Embryonic facial prominence (tissue), 1 donor: ENCODE data around the gene CA4.
"Not testable (repeated sequence)": the region's sequence is repeated elsewhere in the genome, so short reads cannot be mapped to it uniquely, and the experiment has no call there.

Experiments
- DNase-seq: peaks from one replicate; pipeline ENCODE4 v3.0.0-alpha.2; 2016; ENCODE audit errors: extremely low spot score

The CA4 gene

DNA sequence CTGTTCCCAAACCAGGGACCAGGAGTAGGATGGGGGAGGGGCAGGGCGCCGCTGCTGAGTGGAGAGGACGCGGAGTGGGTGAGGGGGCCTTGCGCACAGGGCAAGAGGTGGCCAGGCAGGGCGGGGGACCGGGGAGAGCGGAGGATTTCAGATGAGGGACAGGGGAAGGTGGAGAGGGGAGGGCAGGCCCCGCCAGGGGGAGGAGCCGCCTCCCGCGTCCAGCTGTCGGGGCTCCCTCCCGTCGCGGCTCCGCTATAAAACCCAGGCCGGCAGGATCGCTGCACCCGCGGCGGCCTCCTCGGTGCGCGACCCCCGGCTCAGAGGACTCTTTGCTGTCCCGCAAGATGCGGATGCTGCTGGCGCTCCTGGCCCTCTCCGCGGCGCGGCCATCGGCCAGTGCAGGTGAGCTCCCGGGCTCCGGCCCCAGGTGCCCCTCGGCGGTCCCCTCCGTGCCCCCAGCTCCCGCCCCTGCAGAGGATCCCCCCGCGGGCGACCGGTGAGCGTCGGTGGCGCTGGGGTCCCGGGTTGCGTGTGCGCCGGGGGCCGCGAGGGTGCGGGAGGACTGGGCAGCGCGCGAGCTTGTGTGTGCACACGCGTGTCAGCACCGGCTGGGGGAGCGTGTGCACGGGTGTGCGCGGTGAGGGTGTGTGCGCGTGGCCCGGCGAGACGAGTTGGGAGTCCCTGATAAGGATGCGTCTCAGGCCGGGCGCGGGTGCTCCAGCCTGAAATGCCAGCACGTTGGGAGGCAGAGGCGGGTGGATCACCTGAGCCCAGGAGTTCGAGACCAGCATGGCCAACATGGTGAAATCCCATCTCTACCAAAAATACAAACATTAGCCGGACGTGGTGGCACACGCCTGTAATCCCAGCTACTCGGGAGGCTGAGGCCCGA is at the start of gene CA4:
Gene CA4 (plus strand): TSS at position 283 of the 892 bp plus-strand sequence. CDS start 62 bp downstream, at position 345.
- no peak for DNase-seq

DNA sequence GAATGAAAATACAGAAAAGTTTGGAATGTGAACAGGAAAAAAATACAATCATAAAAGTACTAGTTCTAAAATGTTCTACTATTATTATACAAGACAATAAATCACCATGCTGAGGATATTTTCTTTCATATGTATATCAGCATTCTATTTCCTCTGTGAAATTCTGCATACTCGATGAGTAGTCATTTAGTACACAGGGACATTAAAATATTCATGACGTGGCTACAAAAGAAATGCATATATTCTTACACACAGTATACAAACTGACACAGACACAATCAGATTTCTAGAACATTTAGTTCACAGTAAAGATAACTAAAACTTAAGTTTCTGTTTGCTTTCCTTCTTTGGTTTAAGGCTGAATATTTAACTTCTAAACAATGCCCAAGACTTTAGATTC is 49.2 kb upstream of the CA4 start:
- not testable (repeated sequence) for DNase-seq

DNA sequence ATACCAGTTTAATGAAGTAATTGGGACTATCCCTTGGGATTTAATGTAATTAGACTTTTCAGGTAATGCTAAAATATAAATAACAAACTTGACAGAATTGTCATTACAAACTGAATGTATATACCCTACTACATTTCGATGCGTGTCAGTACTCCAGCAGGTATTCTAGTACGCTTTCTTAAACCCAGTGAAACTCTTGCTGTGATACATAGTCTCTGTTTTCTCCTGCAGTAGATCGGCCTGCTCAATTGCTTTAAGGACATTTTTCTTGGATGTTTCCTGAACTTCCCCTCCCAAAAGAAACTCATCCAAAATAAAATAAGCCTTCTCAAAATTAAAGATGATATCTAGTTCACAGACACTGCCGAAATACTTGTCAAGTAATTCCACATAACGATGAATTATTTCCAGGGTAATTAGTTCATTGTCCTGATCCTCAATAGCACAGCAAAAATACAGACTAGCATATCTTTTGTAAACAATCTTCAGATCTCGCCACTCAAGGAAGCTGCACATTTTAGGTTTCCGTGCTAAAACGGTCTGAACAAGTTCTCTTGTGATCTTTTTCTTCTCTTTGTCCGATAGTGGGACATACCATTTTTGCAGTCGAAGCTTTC is 47.6 kb upstream of the CA4 start:
- DNase-seq, result not testable (repeated sequence)

DNA sequence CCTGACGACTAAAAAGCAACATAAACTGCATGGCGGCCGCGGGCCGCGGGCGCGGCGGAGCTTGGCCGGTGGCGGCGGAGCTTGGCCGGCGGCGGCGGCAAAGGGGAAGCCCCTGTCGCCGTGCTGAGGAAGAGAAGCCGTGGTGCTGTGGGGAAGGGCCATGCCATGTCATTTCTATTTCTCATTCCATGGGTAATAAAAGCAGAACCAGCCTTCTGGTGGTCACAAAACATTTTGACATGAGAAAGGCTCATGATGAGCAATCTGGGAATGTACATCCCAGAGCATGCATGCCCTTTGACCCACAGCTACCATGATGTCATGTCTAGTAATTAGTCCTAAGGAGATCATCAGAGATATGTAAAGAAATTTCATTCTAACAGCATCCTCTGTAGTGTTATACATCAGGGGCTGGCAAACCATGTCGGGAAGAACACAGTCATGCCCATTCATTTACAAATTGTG is 47.1 kb upstream of the CA4 start:
- no peak for DNase-seq

DNA sequence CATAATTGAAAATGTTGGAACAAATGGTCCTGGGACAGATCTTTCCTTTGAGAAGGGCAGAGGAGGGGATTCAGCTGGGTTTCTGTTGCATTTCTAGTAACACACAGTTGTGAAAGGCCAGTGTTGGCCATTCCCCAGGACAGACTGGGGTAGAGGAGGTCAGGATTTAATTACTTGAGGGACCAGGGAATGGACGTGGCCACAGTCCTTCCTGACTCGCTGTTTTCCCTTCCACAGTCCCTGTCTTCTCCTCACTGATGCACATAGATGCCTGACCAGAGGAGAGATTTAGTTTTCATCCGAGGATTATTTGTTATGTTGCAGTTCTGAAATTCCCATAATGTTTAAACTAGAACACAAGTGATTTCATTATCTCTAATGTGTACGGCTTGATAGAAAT is 45.8 kb upstream of the CA4 start:
- no peak for DNase-seq

DNA sequence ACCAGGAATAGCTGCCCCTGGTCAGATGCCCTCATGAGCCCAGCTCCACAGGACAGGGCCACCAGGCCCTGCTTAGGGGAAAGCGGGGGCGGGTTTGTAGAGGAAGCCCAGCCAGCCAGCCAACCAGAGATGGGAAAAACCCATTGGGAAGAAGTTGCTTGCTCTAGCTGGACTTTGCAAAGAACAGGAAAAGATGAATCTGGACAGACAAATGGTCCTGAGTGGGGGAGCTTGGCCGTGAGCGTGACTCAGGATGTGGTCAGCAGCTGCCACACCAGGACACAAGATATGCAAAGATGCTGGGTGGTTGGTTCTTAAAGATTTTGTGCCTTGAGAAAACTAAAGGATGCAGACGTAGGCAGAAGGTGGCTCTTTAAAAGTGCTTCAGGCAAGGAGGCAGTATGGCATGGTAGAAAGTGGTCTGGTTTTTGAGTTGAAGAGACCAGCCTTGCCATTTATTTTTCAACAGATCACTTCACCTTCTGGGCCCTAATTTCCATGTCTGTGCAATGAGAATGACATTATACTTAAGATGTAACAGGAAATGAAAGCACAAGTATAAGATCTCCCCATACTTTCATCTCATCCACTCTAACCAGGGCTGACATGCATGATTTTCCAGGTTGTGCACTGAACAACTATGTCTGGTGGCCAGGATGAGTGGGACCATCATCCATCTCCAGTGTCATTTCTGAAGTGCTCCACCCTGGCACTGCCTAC is 43.3 kb upstream of the CA4 start:
- DNase-seq, result no peak

DNA sequence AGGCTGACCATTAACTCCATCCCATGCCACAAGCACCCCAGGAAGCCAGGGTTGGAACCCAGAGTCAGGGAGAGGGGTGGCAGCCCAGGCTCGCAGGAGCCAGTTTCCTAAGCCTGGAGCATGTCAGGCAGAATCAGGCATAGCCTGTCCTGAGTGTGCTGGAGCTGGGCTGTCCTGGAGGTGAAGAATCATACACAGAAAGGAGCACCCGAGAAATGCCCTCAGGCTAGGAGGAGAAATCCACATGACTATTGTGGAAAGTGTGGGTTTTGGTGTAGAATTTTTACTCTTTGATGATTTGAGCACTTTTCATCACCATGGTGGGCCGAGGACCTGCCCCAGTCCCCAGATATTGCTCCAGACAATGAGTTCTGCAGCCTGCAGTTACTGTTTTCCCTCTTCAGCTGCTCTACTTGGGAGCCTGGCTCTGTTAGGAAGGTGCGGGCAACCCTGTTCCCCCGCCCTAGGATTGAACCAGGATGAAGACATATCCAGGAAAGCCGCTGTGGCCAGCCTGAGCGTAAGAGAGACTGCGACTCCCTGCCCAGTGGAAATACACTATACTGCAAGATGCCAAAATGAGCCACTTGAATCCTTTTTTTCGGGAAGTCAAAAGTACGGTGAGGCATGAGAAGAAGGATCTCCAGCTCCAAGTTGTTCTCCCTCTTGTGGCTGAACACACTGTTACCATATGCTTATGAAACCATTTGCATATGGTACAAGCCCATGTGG is 42.1 kb upstream of the CA4 start:
- DNase-seq, result no peak

DNA sequence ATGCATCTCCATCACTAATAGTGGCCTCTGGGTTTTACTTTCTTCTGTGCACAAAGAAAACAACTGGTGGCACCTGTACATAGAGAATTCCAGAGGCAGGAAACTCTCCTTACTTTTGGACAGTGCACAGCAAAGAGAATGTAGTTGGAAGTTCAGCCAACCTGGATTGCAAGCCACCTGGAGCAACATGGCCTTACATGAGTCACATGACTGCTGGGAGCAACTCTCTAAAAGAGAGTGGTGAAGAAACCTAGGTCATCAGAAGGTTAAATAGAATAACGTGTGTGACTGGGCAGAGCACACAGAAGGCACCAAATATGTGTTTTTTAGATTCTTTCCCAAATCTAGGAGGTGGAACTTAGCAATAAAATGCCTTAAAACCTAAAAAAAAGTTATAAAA is 41.5 kb upstream of the CA4 start:
- not testable (repeated sequence) for DNase-seq

DNA sequence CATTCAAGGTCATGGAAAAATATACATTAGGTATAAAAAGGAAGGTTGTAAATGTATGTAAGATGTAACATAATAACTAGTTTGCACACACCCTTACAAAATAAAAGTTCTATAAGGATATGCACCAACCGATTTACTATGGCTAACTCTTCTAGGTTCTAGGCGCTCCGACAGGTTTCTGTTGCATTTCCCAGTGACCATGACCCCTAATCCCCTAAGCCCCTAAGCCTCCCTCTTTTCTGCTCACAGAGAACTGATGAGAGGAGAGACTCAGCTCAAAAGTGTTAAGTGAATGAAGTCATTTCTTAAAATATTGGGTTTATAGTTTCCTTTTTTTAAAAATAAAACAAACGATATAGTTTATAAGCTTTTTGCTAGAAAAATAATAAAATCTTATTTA is 41.1 kb upstream of the CA4 start:
- DNase-seq, result no peak

DNA sequence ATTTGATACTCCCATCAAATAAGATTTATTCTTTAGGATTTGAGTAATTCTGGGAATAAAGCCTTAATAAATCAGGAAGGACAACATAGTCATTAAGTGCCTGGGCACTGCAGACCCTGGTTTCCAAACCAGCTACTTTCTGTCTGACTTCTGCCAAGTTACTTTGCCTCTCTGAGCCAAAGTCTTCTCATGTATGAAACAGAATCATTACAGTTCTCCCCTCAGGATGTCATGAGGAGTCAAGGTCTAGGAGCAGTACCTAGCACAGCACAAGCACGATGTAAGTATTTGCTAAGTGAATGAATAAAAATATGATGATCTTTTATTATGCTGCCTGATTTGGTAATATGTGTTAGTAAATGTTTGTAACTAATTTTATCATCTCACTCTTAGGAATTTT is 40.6 kb upstream of the CA4 start:
- no peak for DNase-seq

DNA sequence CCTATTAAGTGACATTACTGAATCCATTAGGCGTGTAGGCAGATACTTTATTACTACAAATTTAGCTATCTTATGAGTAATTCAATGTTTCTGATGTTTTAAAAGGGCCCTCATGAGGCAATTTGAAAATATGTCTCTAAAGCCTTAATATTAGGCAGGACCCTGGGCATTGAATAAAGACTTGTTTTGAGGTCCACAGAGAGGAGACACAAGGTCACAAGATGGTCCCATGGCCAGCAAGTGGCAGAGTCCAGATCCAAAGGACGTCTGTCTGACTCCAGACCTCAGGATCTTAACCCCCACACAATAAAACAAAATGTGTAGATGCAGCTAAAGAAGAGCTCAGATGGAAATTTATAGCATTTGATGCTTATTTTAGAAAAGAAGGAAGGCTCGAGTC is 39.2 kb upstream of the CA4 start:
- no peak for DNase-seq

DNA sequence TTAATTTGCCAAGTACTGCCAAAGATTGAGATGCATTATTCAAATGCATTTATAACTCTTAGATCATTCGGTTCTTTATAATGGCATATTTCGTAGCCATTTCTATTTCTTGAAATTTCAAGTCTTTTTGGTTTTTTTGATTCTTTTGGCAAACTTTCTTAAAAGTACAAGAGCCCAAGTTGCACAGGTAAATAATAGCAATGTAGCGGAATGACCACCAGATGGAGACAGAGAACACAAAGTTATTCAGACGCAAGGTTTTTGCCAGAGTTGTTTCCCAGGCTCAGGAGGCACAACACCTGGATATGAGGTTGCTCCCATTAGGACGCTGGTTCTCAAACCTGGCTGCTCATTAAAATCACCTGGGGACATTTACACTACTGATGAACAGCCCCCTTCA is 38.1 kb upstream of the CA4 start:
- DNase-seq, result not testable (repeated sequence)

DNA sequence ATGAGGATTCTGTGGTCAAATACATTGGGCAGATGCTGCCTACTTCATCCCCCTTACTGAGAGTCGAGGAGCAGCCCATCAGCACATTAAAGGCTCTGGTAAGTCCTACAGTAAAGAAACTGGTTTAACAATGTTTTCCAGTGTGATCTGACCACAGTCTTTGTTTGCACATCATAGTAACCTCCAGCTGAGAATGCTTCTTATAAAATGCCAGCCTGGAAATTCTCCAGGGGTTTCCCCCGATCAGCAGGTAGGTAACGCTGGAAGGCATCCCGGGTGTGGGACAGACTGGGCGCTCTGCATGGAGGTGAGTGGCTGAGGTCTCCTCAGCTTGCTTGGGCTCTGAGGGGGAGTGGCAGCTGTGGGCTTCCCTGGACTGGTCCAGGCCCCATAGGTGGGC is 34.4 kb upstream of the CA4 start:
- not testable (repeated sequence) for DNase-seq

DNA sequence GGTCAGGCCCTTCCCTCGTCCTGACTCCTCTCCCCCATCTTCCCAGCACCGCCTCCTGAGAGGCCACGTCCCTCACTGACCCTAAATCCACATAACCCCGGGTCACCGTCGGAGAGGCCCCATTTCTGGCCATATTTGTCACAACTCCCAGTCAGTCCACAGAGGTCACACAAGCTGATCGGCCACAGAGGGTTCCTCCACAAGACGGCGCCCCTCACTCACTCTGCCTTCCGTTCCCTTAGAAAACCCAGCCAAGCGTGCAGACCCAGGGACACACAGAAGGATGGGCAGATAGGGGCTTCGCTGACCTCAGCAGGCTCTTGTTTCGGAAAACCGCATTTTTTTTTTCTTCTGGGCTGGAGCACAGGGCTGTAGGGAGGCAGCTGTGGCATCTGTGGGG is 33.6 kb upstream of the CA4 start:
- not testable (repeated sequence) for DNase-seq

DNA sequence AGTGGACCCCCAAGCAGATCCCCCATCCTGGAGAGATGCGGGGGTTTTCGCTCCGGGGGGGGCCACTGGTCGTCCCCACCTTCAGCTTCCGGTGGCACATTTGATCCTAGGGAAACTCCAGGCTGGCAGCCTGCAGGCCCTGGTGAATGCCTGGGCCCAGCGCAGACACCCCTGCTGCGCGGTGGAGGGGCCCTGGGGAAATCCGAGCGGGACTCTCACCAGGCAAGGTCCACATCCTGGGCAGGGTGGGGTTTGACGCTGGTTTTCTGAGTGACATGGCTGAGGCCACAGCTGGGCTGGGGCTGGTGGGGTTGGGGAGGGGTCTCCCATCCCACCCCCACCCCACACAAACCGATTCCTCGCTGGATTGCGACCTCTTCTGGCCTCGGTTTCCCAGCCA is 30.6 kb upstream of the CA4 start:
- DNase-seq, result not testable (repeated sequence)

DNA sequence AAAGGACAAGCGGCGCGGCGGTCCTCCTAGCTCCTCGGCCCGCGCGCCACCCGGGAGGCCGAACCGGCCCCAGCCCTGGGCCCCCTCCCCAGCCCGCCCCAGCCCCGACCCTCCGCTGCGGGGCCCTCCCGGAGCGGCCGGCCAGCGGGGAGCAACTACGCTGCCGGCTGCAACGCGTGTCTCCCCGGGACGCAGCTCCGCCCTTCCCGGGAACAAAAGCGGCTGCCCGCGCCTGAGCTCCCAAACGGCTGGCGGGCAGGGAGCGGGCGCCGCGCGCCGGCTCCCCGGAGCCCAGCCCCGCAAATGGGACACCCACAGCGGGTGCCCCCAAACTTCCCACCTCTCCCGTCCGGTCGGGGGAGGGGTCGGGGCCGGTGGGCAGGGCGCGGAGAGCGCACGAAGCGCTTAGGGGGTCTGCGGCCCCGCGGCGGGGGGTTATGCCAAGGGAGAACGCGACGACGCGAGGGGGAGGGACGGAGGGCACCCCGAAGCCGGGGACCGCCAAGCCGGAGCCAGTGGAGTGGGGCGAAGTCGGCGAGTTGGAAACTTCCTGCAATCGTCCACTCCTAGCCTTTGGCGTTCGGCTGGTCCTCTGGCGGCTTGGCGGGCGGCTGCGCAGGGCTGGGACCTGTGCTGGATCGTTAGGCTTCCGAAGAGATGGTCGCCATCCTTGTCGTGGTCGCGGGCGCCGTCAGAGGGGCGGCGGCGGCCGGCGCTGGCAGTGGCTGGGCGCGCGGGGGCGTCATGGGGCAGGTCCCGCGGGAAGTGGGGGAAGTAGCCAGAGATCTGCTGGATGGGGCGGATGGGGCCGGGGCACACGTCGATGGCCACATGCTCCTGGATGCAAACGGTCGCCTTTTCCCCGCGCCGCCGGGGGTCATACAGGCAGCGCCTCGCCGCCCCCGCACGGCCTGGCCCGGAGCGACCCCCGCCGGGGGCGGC is 29.7 kb upstream of the CA4 start:
- not testable (repeated sequence) for DNase-seq

DNA sequence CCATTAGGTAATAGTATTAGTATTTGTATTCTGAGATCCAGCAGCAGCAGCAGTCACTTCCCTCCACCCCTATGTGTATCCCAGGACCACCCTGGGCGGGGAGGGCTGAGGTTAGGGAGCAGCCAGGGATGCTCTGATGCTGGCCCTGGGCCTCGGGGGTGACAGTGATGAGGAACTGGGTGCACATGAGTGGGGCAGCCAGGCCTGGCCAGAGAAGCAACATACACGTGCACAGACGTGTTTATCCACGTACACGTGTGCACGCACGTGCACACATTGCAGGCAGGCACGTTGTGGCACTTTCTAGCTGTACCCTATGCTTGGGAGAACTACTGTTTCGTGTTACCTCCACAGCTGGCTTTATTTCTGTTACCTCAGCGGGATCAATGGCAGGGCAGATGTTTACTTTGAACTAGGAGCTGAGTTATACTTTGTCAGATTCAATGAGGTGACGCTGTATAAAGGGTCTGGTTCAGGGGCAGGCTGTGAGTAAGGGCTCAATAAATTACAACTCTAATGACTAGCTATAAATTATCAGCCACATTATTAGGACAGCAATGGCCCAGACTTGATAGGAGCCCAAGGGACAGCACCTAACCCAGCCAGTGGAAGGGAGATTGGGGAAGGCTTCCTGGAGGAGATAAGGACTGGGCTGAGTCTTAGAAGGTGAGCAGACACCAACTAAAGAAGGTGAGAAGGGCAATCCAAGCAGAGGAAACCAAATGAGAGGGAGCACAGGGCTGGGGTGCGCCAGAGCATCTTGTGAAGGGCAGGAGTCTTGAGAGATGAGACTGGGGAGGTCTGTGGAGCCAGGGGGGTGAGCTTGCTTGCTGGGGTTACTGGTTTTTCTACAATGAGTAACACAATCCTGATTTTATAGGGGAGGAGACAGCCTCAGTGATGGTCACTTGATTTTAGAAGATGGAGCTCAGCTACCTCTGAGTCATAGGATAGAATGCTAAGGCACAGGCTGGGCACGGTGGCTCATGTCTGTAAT is 22.4 kb upstream of the CA4 start:
- DNase-seq, result no peak

DNA sequence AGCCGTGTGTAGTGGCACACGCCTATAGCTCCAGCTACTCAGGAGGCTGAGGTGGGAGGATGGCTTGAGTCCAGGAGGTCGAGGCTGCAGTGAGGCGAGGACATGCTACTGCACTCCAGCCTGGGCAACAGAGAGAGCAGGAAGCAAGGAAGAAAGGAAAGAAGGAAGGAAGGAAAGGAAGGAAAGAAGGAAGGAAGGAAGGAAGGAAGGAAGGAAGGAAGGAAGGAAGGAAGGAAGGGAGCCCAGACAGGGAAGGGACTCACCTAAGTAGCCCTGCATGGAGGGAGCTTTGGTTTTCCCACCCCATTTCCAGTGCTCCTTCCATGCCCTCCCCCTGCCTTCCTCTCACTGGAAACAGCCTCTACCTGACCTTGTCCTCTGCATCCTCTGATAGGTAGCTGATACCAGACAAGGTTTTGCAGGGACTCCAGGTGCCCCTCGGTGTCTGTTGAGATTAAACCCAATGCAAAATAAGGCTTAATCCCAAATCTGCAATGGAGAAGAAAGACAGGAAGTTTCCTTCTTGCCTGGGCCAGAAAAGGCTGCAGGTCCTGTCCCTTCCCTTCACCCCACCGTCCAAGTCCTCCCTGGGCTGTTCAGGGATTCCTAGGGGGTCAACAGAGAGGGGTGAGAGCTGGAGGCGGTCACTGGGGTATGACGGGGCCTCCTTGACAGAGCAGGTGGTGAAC is 21.5 kb upstream of the CA4 start:
- DNase-seq, result no peak

DNA sequence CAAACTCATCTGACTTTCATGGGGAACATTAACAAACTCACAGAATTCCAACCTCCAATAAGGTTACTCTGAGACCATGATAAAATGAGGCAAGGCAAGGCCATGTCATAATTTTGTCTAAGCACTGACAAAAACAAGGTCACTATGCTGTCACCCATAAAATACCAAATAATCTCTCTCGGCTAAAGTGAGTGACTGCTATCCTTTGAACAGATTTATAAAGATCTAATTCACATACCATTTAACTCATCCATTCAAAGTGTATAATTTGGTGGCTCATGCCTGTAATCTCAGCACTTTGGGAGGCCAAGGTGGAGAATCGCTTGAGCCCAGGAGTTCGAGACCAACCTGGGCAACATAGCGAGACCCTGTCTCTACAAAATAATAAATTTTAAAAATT is 20.6 kb upstream of the CA4 start:
- no peak for DNase-seq
